Natural killer cell (primary cell): ENCODE data around the gene CAMK2N1. TPM values are rescaled to one million over a fixed set of nuclear protein-coding genes. Genes with fewer than 3 reads are reported as not detected.

Experiments used
- ATAC-seq, 3 donors: fragments of 150-1000 bp in 2 of 3; fragments of 200-7000 bp in 1 of 3; cut with Tn5 transposase; 1 replicate in 1 of 3; 2 replicates in 2 of 3; pipeline ENCODE4 v1.10.0; 2021; ENCODE audit warnings: mild to moderate bottlenecking in 2 of 3, moderate library complexity in 2 of 3
- DNase-seq, 2 donors: peaks; one replicate each; pipeline versions ENCODE4 v3.0.0 to v3.0.0-alpha.2; 2013 to 2021; ENCODE audit warnings: mixed read lengths in 1 of 2
- H3K27ac ChIP-seq: one replicate; pipeline ENCODE4 v1.5.1; 2013; ENCODE audit warnings: mild to moderate bottlenecking, low read length
- H3K27me3 ChIP-seq: one replicate; pipeline ENCODE4 v1.6.1; 2013; ENCODE audit warnings: low read length; ENCODE audit not compliant: control insufficient read depth, insufficient read depth
- H3K36me3 ChIP-seq: one replicate; pipeline ENCODE4 v1.6.1; 2013; ENCODE audit warnings: low read length; ENCODE audit not compliant: control insufficient read depth, insufficient read depth
- H3K4me1 ChIP-seq: one replicate; pipeline ENCODE4 v1.6.1; 2013; ENCODE audit warnings: low read length; ENCODE audit not compliant: control insufficient read depth, insufficient read depth
- H3K4me3 ChIP-seq: one replicate; pipeline ENCODE4 v1.5.1; 2013; ENCODE audit warnings: low read length
- H3K9me3 ChIP-seq: one replicate; pipeline ENCODE4 v1.6.1; 2013; ENCODE audit warnings: low read length; ENCODE audit not compliant: control insufficient read depth, insufficient read depth
- H3K27ac Mint-ChIP-seq, 2 donors: one replicate each; pipeline ENCODE4 v1.8.0; 2022; ENCODE audit warnings: mild to moderate bottlenecking in 2 of 2, mixed read lengths in 2 of 2, moderate library complexity in 1 of 2
- H3K27me3 Mint-ChIP-seq, 2 donors: one replicate each; pipeline ENCODE4 v1.8.0; 2022; ENCODE audit warnings: low read depth in 2 of 2, mixed read lengths in 2 of 2
- H3K36me3 Mint-ChIP-seq: one replicate; pipeline ENCODE4 v1.8.0; 2022; ENCODE audit warnings: mixed read lengths
- H3K4me1 Mint-ChIP-seq, 2 donors: one replicate each; pipeline ENCODE4 v1.8.0; 2022; ENCODE audit warnings: mixed read lengths in 2 of 2
- H3K4me3 Mint-ChIP-seq: one replicate; pipeline ENCODE4 v1.8.0; 2022; ENCODE audit warnings: mild to moderate bottlenecking, moderate library complexity, mixed read lengths
- H3K9me3 Mint-ChIP-seq, 2 donors: one replicate each; pipeline ENCODE4 v1.8.0; 2022; ENCODE audit warnings: mixed read lengths in 2 of 2
- WGBS: methylation state at CpG from one replicate; pipeline ENCODE4 v1.1.7; 2013; ENCODE audit warnings: missing lambda C conversion rate; ENCODE audit not compliant: insufficient coverage; 5-methylcytosine and 5-hydroxymethylcytosine counted together
- intact Hi-C: fragments of 100-400 bp; cut with micrococcal nuclease; formaldehyde crosslinking; loops from one replicate; pipeline ENCODE4 v1.14.2; 2022
- total RNA-seq, 4 donors: library from RNA; stranded (reverse); fragments of 120-200 nt in 1 of 4; gene quantifications; one replicate each; pipeline versions ENCODE4 v1.2.3 to v1.2.4, GENCODE V29; 2013 to 2022
- TF ChIP-seq, protein P1 (sequence below): fragments of 200-600 bp; IDR thresholded peaks from one replicate; pipeline ENCODE4 v1.8.0; 2022; ENCODE audit warnings: antibody characterized with exemption

CAMK2N1 gene
- total RNA-seq, 3 donors from 2014 or later (not counting 1 experiment from before 2014, with no cell fraction given) = 1.6 to 2.6 (median 1.6) TPM

- Histone ChIP-seq H3K4me1 (no peaks in the 10 kb centered on the region), H3K36me3 (no peaks in the 10 kb centered on the region), H3K4me3 (no peak overlapping the region), H3K27ac (no peak overlapping the region), H3K27me3 (peaks cover 3% of the 10 kb centered on the region), H3K9me3 (no peaks in the 10 kb centered on the region)
- Mint-ChIP-seq H3K36me3 (no peaks in the 10 kb centered on the region), H3K4me1 (no peaks in the 10 kb centered on the region), H3K9me3 (no peaks in the 10 kb centered on the region), H3K27ac (no peak overlapping the region), H3K4me3 (no peak overlapping the region), H3K27me3 (peaks cover 35 to 48% of the 10 kb centered on the region in 2 donors)
- ATAC-seq (no peak), DNase-seq (no peak)
- intact Hi-C loops = no loop called here
- TF ChIP-seq, protein P1, sequence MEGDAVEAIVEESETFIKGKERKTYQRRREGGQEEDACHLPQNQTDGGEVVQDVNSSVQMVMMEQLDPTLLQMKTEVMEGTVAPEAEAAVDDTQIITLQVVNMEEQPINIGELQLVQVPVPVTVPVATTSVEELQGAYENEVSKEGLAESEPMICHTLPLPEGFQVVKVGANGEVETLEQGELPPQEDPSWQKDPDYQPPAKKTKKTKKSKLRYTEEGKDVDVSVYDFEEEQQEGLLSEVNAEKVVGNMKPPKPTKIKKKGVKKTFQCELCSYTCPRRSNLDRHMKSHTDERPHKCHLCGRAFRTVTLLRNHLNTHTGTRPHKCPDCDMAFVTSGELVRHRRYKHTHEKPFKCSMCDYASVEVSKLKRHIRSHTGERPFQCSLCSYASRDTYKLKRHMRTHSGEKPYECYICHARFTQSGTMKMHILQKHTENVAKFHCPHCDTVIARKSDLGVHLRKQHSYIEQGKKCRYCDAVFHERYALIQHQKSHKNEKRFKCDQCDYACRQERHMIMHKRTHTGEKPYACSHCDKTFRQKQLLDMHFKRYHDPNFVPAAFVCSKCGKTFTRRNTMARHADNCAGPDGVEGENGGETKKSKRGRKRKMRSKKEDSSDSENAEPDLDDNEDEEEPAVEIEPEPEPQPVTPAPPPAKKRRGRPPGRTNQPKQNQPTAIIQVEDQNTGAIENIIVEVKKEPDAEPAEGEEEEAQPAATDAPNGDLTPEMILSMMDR = no peak
- WGBS = 91% methylated on average over 6 of the region's 6 CpGs
Measured at GRCh38 chr1:20530901-20531300, 44.9 kb upstream of the CAMK2N1 start.

- H3K4me1 Mint-ChIP-seq = no peaks in the 10 kb centered on the region
- no peaks in the 10 kb centered on the region for H3K36me3 Mint-ChIP-seq
- Histone ChIP-seq H3K27me3 (peaks cover 3% of the 10 kb centered on the region), H3K4me3 (no peak overlapping the region), H3K4me1 (no peaks in the 10 kb centered on the region), H3K36me3 (no peaks in the 10 kb centered on the region), H3K9me3 (no peaks in the 10 kb centered on the region), H3K27ac (no peak overlapping the region)
- no peak overlapping the region for H3K4me3 Mint-ChIP-seq
- 6% methylated on average over 6 of the region's 8 CpGs for WGBS
- H3K27me3 Mint-ChIP-seq = peaks cover 33 to 46% of the 10 kb centered on the region in 2 donors
- TF ChIP-seq, protein P1 = no peak
- ATAC-seq = no peak
- intact Hi-C loops = no loop called here
- no peak for DNase-seq
- H3K9me3 Mint-ChIP-seq = no peaks in the 10 kb centered on the region
- no peak overlapping the region for H3K27ac Mint-ChIP-seq
Measured at GRCh38 chr1:20530306-20530705, 44.3 kb upstream of the CAMK2N1 start.

DNA sequence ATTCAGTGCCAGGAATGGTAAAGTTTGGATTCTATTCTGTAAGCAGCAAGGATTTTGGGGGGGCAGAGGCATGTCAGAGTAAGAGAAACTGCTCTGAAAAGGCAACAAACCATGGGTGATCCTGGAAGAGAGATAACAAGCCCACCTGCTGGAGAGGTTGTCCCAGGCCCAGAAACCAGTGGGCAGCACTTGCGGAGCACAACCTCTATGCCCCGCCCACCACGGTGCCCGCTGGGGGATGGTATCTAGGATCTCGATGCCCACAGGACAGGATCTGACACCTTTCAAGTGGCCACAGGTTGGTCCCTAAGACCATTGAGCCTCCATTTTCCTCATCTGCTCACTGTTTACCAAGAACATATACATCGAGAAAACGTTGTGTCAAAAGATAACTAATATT, 42.2 kb upstream of the CAMK2N1 start:
- no peak overlapping the region for H3K4me3 ChIP-seq
- TF ChIP-seq, protein P1 = no peak
- Mint-ChIP-seq H3K9me3 (no peaks in the 10 kb centered on the region), H3K4me3 (no peak overlapping the region), H3K4me1 (no peaks in the 10 kb centered on the region), H3K36me3 (no peaks in the 10 kb centered on the region), H3K27ac (no peak overlapping the region), H3K27me3 (peaks cover 16 to 38% of the 10 kb centered on the region in 2 donors)
- no peak overlapping the region for H3K27ac ChIP-seq
- no peaks in the 10 kb centered on the region for H3K9me3 ChIP-seq
- H3K36me3 ChIP-seq = no peaks in the 10 kb centered on the region
- DNase-seq (no peak), ATAC-seq (no peak)
- intact Hi-C loops = no loop called here
- peaks cover 3% of the 10 kb centered on the region for H3K27me3 ChIP-seq
- 78% methylated on average over 7 of the region's 7 CpGs for WGBS
- H3K4me1 ChIP-seq = no peaks in the 10 kb centered on the region

DNA sequence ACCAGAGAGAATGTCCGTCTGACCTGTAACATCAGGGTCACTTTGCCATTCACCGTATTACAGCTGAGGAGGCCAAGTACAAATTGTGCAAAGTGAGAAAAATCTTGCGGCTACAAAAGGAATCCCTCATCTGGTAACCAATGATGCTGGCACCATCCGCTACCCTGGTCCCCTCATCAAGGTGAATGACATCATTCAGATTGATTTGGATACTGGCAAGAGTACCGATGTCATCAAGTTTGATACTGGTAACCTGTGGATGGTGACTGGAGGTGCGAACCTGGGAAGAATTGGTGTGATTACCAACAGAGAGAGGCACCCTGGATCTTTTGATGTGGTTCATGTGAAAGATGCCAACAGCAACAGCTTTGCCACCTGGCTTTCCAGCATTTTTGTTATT, 40.3 kb upstream of the CAMK2N1 start:
- Histone ChIP-seq H3K36me3 (no peaks in the 10 kb centered on the region), H3K9me3 (no peaks in the 10 kb centered on the region), H3K4me3 (no peak overlapping the region), H3K4me1 (no peaks in the 10 kb centered on the region), H3K27ac (no peak overlapping the region), H3K27me3 (peaks cover 3% of the 10 kb centered on the region)
- no peaks in the 10 kb centered on the region for H3K9me3 Mint-ChIP-seq
- intact Hi-C loops = no loop called here
- peaks cover 0 to 5% of the 10 kb centered on the region in 2 donors for H3K4me1 Mint-ChIP-seq
- ATAC-seq = no peak
- no peak overlapping the region for H3K27ac Mint-ChIP-seq
- 91% methylated on average over 6 of the region's 6 CpGs for WGBS
- DNase-seq = no peak
- no peak overlapping the region for H3K4me3 Mint-ChIP-seq
- H3K27me3 Mint-ChIP-seq = peaks cover 16 to 38% of the 10 kb centered on the region in 2 donors
- TF ChIP-seq, protein P1 = no peak
- H3K36me3 Mint-ChIP-seq = no peaks in the 10 kb centered on the region
